Osteocyte (in vitro differentiated cells): ENCODE measurements around the gene KIF26A. TPM values are rescaled to one million over a fixed set of nuclear protein-coding genes. Genes with fewer than 3 reads are reported as not detected.
"Not testable (repeated sequence)": the region's sequence is repeated elsewhere in the genome, so short reads cannot be mapped to it uniquely, and the experiment has no call there.

Experiments
- DNase-seq: peaks from one replicate; pipeline ENCODE4 v3.0.0; 2021; ENCODE audit warnings: mixed read lengths; ENCODE audit not compliant: unreplicated experiment; ENCODE audit errors: extremely low spot score
- H3K27ac Mint-ChIP-seq: one replicate; pipeline ENCODE4 v1.8.0; 2021; ENCODE audit warnings: mild to moderate bottlenecking, mixed read lengths; ENCODE audit not compliant: unreplicated experiment
- H3K27me3 Mint-ChIP-seq: one replicate; pipeline ENCODE4 v1.8.0; 2021; ENCODE audit warnings: mixed read lengths; ENCODE audit not compliant: unreplicated experiment
- H3K36me3 Mint-ChIP-seq: one replicate; pipeline ENCODE4 v1.8.0; 2021; ENCODE audit warnings: mixed read lengths; ENCODE audit not compliant: unreplicated experiment
- H3K4me1 Mint-ChIP-seq: one replicate; pipeline ENCODE4 v1.8.0; 2021; ENCODE audit warnings: mixed read lengths; ENCODE audit not compliant: unreplicated experiment
- H3K4me3 Mint-ChIP-seq: one replicate; pipeline ENCODE4 v1.8.0; 2021; ENCODE audit warnings: mild to moderate bottlenecking, moderate library complexity, mixed read lengths; ENCODE audit not compliant: unreplicated experiment
- H3K9me3 Mint-ChIP-seq: one replicate; pipeline ENCODE4 v1.8.0; 2021; ENCODE audit warnings: mixed read lengths; ENCODE audit not compliant: unreplicated experiment
- total RNA-seq: library from RNA; stranded (reverse); gene quantifications from 2 replicates; pipeline ENCODE4 v1.2.1, GENCODE V29; 2021
- TF ChIP-seq, protein P1 (sequence below): fragments of 200-600 bp; sonication (generic); IDR thresholded peaks from 2 replicates; pipeline ENCODE4 v1.5.0; 2021; ENCODE audit warnings: antibody characterized with exemption, mild to moderate bottlenecking, moderate library complexity

The KIF26A gene
- total RNA-seq, 1 donor from 2014 or later: 4.5 TPM

- no peaks in the 10 kb centered on the region for H3K9me3 Mint-ChIP-seq
Measured at GRCh38 chr14:104203071-104203425, 64.7 kb downstream of the KIF26A start.

GRCh38 chr14:104204660-104205149 is 66.3 kb downstream of the KIF26A start:
- H3K27ac Mint-ChIP-seq: no peak overlapping the region
- no peaks in the 10 kb centered on the region for H3K9me3 Mint-ChIP-seq

More at GRCh38 chr14:104203071-104203425, 64.7 kb downstream of the KIF26A start:
- Mint-ChIP-seq H3K36me3 (no peaks in the 10 kb centered on the region), H3K4me3 (no peak overlapping the region), H3K27ac (no peak overlapping the region), H3K4me1 (no peaks in the 10 kb centered on the region), H3K27me3 (no peaks in the 10 kb centered on the region)
- TF ChIP-seq, protein P1, sequence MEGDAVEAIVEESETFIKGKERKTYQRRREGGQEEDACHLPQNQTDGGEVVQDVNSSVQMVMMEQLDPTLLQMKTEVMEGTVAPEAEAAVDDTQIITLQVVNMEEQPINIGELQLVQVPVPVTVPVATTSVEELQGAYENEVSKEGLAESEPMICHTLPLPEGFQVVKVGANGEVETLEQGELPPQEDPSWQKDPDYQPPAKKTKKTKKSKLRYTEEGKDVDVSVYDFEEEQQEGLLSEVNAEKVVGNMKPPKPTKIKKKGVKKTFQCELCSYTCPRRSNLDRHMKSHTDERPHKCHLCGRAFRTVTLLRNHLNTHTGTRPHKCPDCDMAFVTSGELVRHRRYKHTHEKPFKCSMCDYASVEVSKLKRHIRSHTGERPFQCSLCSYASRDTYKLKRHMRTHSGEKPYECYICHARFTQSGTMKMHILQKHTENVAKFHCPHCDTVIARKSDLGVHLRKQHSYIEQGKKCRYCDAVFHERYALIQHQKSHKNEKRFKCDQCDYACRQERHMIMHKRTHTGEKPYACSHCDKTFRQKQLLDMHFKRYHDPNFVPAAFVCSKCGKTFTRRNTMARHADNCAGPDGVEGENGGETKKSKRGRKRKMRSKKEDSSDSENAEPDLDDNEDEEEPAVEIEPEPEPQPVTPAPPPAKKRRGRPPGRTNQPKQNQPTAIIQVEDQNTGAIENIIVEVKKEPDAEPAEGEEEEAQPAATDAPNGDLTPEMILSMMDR: no peak
- no peak for DNase-seq

DNA sequence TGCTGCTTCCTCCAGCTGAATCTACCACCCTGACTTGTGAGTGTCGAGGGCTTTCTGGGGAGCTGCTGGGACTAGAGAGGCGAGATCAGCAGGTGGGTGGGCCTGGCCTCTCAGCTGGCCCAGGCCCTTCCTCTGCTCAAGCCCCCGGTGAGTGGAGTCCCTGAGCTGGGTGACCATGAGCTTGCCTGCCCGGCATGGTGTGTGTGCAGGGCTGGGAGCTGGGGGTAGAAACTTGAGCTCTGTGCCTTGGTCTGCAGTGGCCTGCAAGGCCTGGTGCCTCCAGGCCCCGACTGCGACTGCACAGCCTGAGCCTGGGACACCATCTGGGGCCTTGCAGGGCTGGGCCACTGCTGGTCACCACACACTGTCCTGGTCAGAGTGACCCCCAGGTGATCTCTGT is 67.4 kb downstream of the KIF26A start:
- no peaks in the 10 kb centered on the region for H3K36me3 Mint-ChIP-seq
- TF ChIP-seq, protein P1: no peak
- H3K27me3 Mint-ChIP-seq: no peaks in the 10 kb centered on the region
- H3K9me3 Mint-ChIP-seq: no peaks in the 10 kb centered on the region
- no peaks in the 10 kb centered on the region for H3K4me1 Mint-ChIP-seq
- DNase-seq: no peak
- H3K27ac Mint-ChIP-seq: no peak overlapping the region
- H3K4me3 Mint-ChIP-seq: no peak overlapping the region

More at GRCh38 chr14:104204660-104205149, 66.3 kb downstream of the KIF26A start:
- Mint-ChIP-seq H3K36me3 (no peaks in the 10 kb centered on the region), H3K27me3 (no peaks in the 10 kb centered on the region), H3K4me3 (no peak overlapping the region), H3K4me1 (no peaks in the 10 kb centered on the region)
- DNase-seq: no peak
- TF ChIP-seq, protein P1: no peak

DNA sequence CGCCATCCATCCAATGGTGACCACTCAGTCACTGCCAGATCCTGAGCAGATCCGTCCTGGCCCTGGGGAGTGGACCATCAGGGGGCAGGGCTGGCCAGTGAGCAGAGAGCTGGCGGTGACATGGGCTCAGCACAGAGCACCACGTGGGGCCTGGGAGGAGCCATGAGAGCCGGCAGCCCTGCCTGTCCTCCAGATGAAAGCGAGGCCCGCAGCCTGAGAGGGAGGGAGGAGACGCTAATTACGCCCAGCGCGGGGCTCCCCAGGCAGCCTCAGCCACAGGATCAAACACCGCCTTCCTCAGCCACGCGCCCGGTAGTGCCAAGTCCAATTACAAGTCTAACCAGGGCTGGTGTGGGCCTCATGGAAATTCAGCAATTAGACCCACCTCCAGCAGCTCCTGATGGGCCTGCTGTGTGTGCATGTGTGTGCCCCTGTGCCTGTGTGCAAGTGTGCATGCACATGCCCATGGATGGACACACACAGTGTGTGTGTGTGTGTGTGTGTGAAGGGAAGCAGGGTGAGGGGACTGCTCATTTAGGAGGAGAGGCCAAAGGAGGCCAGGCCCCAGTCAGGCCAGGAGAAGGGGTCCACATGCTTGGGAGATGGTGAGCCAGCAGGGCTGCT is 68.0 kb downstream of the KIF26A start:
- H3K9me3 Mint-ChIP-seq: no peaks in the 10 kb centered on the region
- no peak overlapping the region for H3K4me3 Mint-ChIP-seq
- TF ChIP-seq, protein P1: no peak
- no peak for DNase-seq
- H3K4me1 Mint-ChIP-seq: no peaks in the 10 kb centered on the region
- H3K36me3 Mint-ChIP-seq: no peaks in the 10 kb centered on the region
- H3K27ac Mint-ChIP-seq: no peak overlapping the region
- H3K27me3 Mint-ChIP-seq: no peaks in the 10 kb centered on the region

DNA sequence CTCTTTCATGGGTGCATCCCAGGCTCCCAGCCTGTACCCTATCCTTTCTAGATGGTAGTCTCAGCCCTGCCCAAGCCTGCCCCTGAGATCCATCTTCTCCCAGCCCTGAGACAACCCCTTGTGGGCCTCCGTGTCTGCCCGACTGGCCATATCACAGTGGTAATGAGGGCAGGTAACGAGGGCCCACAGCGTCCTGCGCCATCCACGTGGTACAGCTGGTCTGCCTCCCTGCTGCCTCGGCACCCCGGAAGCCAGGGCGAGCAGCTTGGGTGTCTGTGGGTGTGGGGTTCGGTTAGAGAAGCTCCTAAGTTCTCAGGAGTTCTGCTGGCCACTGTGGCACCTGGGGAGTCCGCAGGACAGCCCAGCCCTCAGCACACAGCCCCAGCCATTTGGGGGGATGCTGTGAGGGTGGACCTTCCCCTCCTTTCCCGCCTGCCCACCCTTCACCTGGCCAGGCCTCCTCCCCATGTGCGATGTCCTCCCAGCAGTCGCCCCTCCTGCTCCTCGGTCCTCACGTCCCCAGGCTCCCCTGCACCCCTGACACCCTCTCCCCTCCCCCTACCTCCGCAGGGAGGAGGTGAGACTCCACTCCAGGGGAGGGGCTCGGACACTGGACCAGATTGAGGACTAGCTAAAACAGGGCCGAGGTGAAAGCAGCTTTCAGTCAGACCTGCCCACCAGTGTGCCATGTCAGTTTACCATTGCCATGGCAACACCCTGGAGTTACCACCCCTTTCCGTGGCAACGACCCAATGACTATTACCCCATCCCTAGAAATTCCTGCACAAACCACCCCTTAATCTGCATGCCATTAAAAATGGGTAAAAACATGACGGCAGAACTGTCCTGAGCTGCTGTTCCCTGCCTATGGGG is 69.0 kb downstream of the KIF26A start:
- Mint-ChIP-seq H3K9me3 (no peaks in the 10 kb centered on the region), H3K4me3 (no peak overlapping the region), H3K27ac (no peak overlapping the region), H3K27me3 (no peaks in the 10 kb centered on the region), H3K36me3 (no peaks in the 10 kb centered on the region), H3K4me1 (no peaks in the 10 kb centered on the region)
- no peak for DNase-seq
- TF ChIP-seq, protein P1: no peak

- H3K27me3 Mint-ChIP-seq, H3K9me3 Mint-ChIP-seq, H3K36me3 Mint-ChIP-seq, DNase-seq, H3K4me3 Mint-ChIP-seq, H3K4me1 Mint-ChIP-seq, H3K27ac Mint-ChIP-seq: not testable (repeated sequence)
Measured at GRCh38 chr14:104208015-104208295, 69.6 kb downstream of the KIF26A start.

DNA sequence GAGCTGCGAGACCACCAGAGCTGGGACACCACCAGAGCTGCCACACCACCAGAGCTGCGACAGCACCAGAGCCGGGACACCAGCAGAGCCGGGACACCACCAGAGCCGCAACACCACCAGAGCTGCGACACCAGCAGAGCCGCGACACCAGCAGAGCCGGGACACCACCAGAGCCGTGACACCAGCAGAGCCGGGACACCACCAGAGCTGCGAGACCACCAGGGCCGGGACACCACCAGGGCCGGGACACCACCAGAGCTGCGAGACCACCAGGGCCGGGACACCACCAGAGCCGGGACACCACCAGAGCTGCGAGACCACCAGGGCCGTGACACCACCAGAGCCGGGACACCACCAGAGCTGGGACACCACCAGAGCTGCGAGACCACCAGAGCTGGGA is 69.9 kb downstream of the KIF26A start:
- DNase-seq, H3K36me3 Mint-ChIP-seq, H3K4me3 Mint-ChIP-seq, H3K9me3 Mint-ChIP-seq, H3K4me1 Mint-ChIP-seq, H3K27ac Mint-ChIP-seq, H3K27me3 Mint-ChIP-seq: not testable (repeated sequence)
